OCI-LY3 (cell line): ENCODE data around the gene CEP104.
A peak's percentile ranks its signal among the peaks of the same experiment; 100 is the strongest.

Experiments used
- H2AFZ ChIP-seq: fragments of 200-600, 300-600 bp; shearing (Covaris generic); 2 replicates; pipeline ENCODE4 v1.6.0; 2014; ENCODE audit warnings: antibody characterized with exemption, low read depth, low read length
- H3K27ac ChIP-seq: fragments of 200-600, 300-600 bp; sonication (generic); 2 replicates; pipeline ENCODE4 v1.5.1; 2014; ENCODE audit warnings: mild to moderate bottlenecking, low read length, moderate library complexity, mixed read lengths
- H3K27me3 ChIP-seq: fragments of 200-600, 300-600 bp; sonication (generic); 2 replicates; pipeline ENCODE4 v1.6.1; 2014; ENCODE audit warnings: low read depth, low read length, mixed read lengths
- H3K36me3 ChIP-seq: fragments of 200-600, 300-600 bp; sonication (generic); replicated peaks from 2 replicates; pipeline ENCODE3; 2014; ENCODE audit warnings: low read depth, low read length, mixed read lengths
- H3K4me1 ChIP-seq: fragments of 300-600, 200-600 bp; sonication (generic); 2 replicates; pipeline ENCODE4 v1.6.1; 2014; ENCODE audit warnings: low read length, mixed read lengths
- H3K4me2 ChIP-seq: fragments of 200-600, 300-600 bp; sonication (generic); 2 replicates; pipeline ENCODE4 v1.6.1; 2014; ENCODE audit warnings: low read length, mixed read lengths
- H3K4me3 ChIP-seq: fragments of 300-600, 200-600 bp; sonication (generic); 2 replicates; pipeline ENCODE4 v1.5.1; 2014; ENCODE audit warnings: antibody characterized with exemption, mild to moderate bottlenecking, low read length, moderate library complexity
- H3K79me2 ChIP-seq: fragments of 300-600, 200-600 bp; shearing (Covaris generic); 2 replicates; pipeline ENCODE4 v1.6.1; 2014; ENCODE audit warnings: mild to moderate bottlenecking, low read length, mixed read lengths
- H3K9ac ChIP-seq: fragments of 300-600, 200-600 bp; shearing (Covaris generic); 2 replicates; pipeline ENCODE4 v1.6.0; 2014; ENCODE audit warnings: mild to moderate bottlenecking, low read length, moderate library complexity
- H3K9me3 ChIP-seq: fragments of 200-600, 300-600 bp; shearing (Covaris generic); 2 replicates; pipeline ENCODE4 v1.6.1; 2014; ENCODE audit warnings: low read length, mixed read lengths; ENCODE audit not compliant: insufficient read depth
- H4K20me1 ChIP-seq: fragments of 200-600, 300-600 bp; sonication (generic); 2 replicates; pipeline ENCODE4 v1.6.1; 2016; ENCODE audit warnings: low read length, mixed read lengths; ENCODE audit not compliant: insufficient read depth
- CTCF ChIP-seq: fragments of 200-600, 300-600 bp; sonication (generic); IDR thresholded peaks from 2 replicates; pipeline ENCODE4 v1.5.1; 2014; ENCODE audit warnings: antibody characterized with exemption, low read length, low read depth
- EZH2phosphoT487 ChIP-seq: fragments of 200-600 bp; shearing (Covaris generic); IDR thresholded peaks from 2 replicates; pipeline ENCODE4 v1.6.1; 2018; ENCODE audit warnings: antibody characterized with exemption, mixed run types, low read depth

CEP104 gene

DNA sequence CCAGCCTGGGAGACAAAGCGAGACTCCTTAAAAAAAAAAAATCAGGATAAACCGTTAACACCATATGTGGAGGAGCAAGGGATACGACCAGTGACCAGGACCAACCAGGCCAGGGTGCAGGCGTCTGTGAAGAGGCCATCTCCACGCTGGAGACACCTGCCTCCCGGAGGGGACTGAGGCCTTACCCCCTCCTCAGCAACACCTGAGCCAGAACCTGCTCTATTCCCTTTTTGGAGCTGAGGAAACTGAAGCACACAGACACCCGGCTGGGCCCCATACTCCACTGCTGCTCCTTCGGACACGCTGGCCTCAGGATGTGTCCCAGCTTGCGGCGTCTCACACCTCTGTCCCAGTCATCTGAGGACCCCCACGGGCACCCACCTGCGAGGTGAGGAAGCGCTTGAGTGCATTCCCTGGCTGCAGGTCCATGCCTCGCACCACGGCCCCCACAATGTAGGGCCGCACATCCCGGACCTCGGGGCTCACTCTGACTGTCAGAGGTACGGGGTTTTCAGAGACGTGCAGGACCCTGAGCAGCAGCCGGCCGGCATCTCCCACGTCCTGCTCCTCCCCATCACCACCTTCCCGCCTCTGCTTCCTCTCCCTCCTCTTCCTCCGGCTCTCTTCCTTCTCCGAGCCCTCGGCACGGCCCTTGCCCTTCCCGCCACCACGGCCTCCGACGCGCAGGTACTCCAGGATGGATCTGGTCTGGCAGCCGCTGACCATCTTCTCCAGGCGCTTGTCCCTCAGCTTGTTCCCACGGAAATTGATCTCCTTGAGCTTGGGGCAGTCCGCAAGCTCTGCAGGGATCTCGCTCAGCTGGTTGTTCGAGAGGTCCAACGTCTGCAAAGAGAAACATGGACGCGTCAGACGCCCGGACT, 70.3 kb downstream of the CEP104 start:
- Histone ChIP-seq H3K4me2 (no peak overlapping the region), H3K36me3 (peaks cover 20% of the 10 kb centered on the region), H2AFZ (no peak overlapping the region), H3K9ac (no peak overlapping the region), H3K9me3 (no peaks in the 10 kb centered on the region), H4K20me1 (peaks cover 13% of the 10 kb centered on the region; the same call in 1 of the 2 replicates), H3K4me3 (no peak overlapping the region), H3K79me2 (peaks cover 20% of the 10 kb centered on the region; the same call in 1 of the 2 replicates), H3K27ac (no peak overlapping the region), H3K4me1 (peaks cover 7% of the 10 kb centered on the region), H3K27me3 (no peaks in the 10 kb centered on the region)
- no peak for TF ChIP-seq EZH2phosphoT487
- TF ChIP-seq CTCF = no peak

GRCh38 chr1:3785456-3786157, 71.4 kb downstream of the CEP104 start:
- TF ChIP-seq EZH2phosphoT487 (no peak), CTCF (peak; percentile 50)
- peaks cover 13% of the 10 kb centered on the region; the same call in 1 of the 2 replicates for H4K20me1 ChIP-seq
- H2AFZ ChIP-seq = no peak overlapping the region
- no peak overlapping the region for H3K9ac ChIP-seq
- no peaks in the 10 kb centered on the region for H3K9me3 ChIP-seq
- no peak overlapping the region for H3K4me3 ChIP-seq
- H3K4me2 ChIP-seq = no peak overlapping the region
- H3K27me3 ChIP-seq = no peaks in the 10 kb centered on the region
- H3K79me2 ChIP-seq = peaks cover 20% of the 10 kb centered on the region; the same call in 1 of the 2 replicates
- peaks cover 25% of the 10 kb centered on the region for H3K36me3 ChIP-seq
- no peak overlapping the region for H3K27ac ChIP-seq
- peaks cover 7% of the 10 kb centered on the region for H3K4me1 ChIP-seq

DNA sequence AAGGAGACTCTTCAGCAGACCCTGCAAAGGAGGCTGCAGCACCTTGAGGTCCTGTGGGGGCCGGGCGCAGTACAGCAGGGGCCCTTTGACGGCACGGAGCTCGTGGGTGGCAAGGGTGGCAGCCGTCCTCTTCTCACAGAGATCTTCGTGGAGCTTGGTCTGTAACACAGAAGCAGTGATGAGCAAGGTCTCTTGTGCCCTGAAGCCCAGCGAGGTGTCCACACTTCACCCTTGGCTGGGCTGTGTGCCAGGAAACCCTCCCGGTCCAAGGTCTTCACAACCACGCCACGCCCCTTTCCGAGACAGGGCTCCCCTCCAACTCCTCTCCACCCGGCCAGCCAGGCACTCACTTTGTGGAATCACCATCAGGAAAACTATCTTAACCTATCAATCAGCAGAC, 72.0 kb downstream of the CEP104 start:
- Histone ChIP-seq H3K9ac (no peak overlapping the region), H4K20me1 (peaks cover 13% of the 10 kb centered on the region; the same call in 1 of the 2 replicates), H3K27ac (no peak overlapping the region), H3K79me2 (peaks cover 16% of the 10 kb centered on the region; the same call in 1 of the 2 replicates), H3K4me2 (no peak overlapping the region), H3K27me3 (no peaks in the 10 kb centered on the region), H3K9me3 (no peaks in the 10 kb centered on the region), H3K4me1 (peaks cover 7% of the 10 kb centered on the region), H3K36me3 (peaks cover 28% of the 10 kb centered on the region), H2AFZ (no peak overlapping the region), H3K4me3 (no peak overlapping the region)
- TF ChIP-seq EZH2phosphoT487 = no peak
- no peak for TF ChIP-seq CTCF
